GM12801 (cell line): ENCODE results near the gene CEP72.

Experiments
- CTCF ChIP-seq: IDR thresholded peaks from one replicate; pipeline ENCODE4 v1.5.1; 2011; ENCODE audit warnings: control low read depth; ENCODE audit not compliant: insufficient read length; ENCODE audit errors: extremely low read depth

The CEP72 gene

DNA sequence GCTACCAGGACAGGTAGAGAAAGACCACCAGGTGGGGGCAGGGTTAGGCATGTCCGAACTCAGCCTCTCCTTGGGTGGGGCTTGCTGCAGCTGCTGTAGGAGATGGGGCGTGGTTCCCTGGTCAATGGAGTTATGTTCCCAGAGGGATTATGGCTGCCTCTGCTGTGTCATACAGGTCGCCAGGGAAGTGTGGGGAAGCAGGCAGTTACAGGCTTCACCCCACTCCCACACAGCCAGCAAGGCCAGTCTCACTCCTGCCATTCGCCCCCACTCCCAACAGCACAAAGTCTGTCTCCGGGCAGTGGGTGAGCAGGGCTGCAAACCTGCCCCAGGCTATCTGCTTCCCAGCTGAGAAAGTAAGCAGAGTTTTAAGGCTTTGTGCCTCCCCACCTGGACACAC, 20.0 kb upstream of the CEP72 start:
- TF ChIP-seq CTCF, result no peak

- TF ChIP-seq CTCF, result no peak
Measured at GRCh38 chr5:593511-593910, 18.6 kb upstream of the CEP72 start.

DNA sequence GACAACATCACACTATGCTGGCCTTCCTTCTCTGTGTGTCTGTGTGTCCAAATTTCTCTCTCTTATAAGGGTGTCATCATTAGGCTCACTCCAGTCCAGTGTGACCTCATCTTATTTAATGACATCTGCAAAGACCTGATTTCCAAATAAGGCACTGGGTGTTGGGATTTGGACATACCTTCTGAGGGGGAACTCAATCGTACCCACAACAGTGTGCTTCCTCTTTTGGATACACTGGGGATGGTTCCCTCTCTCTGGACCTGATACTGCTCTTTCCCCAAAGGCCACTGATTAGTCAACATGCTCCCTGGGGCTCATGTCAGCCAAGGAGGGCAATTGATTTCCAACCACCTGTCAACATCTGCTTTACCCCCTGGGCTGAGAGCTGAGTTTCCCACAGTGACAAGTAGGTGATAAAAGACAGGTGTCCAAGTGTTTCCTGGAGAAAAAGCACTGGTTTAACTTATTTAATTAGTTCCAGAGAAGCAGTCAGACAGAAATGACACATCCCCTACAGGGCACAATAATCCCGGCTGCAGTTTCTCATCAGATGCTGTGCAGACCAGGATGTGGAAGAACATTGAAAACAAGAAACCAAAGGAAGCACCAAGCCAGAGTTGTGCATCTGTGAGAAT, 17.8 kb upstream of the CEP72 start:
- no peak for TF ChIP-seq CTCF

GRCh38 chr5:595285-595875, 16.8 kb upstream of the CEP72 start:
- TF ChIP-seq CTCF, result no peak

GRCh38 chr5:597871-598563, 14.1 kb upstream of the CEP72 start:
- TF ChIP-seq CTCF, result no peak

- TF ChIP-seq CTCF, result no peak
Measured at GRCh38 chr5:598564-598890, 13.6 kb upstream of the CEP72 start.

- TF ChIP-seq CTCF, result no peak
Measured at GRCh38 chr5:600886-601541, 11.1 kb upstream of the CEP72 start.
